Measurements from ENCODE around the gene RTEL1. TPM values are rescaled to one million over a fixed set of nuclear protein-coding genes. Genes with fewer than 3 reads are reported as not detected.

RTEL1 gene
- total and polyA plus RNA-seq, 9 of the 15 experiments (the other 6 are each of a cell fraction or from before 2014, with no cell fraction given): 0.36 to 61.0 (median 17.9) TPM

GRCh38 chr20:63739130-63740069, 81.3 kb downstream of the RTEL1 start, which contains the start of gene SLC2A4RG (continued):
- TF ChIP-seq JUN (IDR thresholded peaks at IDR 0.05; ENCODE audit: borderline replicate concordance, low read depth, low read length) (peak; percentile 6; the same call in 1 of the 2 replicates), JUN (CRISPR knock-in tag; IDR thresholded peaks at IDR 0.05; ENCODE audit: borderline replicate concordance) (no peak), HNRNPUL1 (IDR thresholded peaks at IDR 0.05; ENCODE audit: low read length) (no peak), ZNF696 (CRISPR knock-in tag; conservative IDR thresholded peaks at IDR 0.05) (no peak), EGR1 (conservative IDR thresholded peaks at IDR 0.05) (no peak), ZNF23 (CRISPR knock-in tag; IDR thresholded peaks at IDR 0.05) (no peak), TEAD2 (tag; IDR thresholded peaks at IDR 0.05) (no peak), BCL6 (CRISPR knock-in tag; IDR thresholded peaks at IDR 0.05) (no peak), MLLT1 (IDR thresholded peaks at IDR 0.05) (no peak), MAFF (IDR thresholded peaks at IDR 0.05; ENCODE audit: low read length) (no peak), EP400 (IDR thresholded peaks at IDR 0.05) (no peak), SMARCC2 (IDR thresholded peaks at IDR 0.05; ENCODE audit: low read depth) (no peak), TRIM24 (IDR thresholded peaks at IDR 0.05) (no peak), ZNF224 (CRISPR knock-in tag; IDR thresholded peaks at IDR 0.05) (no peak), POLR2A (conservative IDR thresholded peaks at IDR 0.05) (0 out of 2 replicates have a peak, but pooled peaks have one; percentile 40), RBM22 (IDR thresholded peaks at IDR 0.05; ENCODE audit: low read depth, low read length, poor library complexity, severe bottlenecking) (peak; percentile 27), ZC3H8 (IDR thresholded peaks at IDR 0.05) (no peak), PTTG1 (tag; IDR thresholded peaks at IDR 0.05; ENCODE audit: low read depth) (no peak), SRSF9 (IDR thresholded peaks at IDR 0.05; ENCODE audit: borderline replicate concordance, low read depth, low read length) (no peak), ZBED1 (IDR thresholded peaks at IDR 0.05) (no peak), ZNF311 (CRISPR knock-in tag; IDR thresholded peaks at IDR 0.05) (no peak), BHLHE40 (IDR thresholded peaks at IDR 0.05; ENCODE audit: low read length) (no peak), PHF21A (IDR thresholded peaks at IDR 0.05; ENCODE audit: borderline replicate concordance, low read depth) (no peak), ATF1 (CRISPR knock-in tag; IDR thresholded peaks at IDR 0.05) (no peak), ATF1 (tag; IDR thresholded peaks at IDR 0.05) (no peak), BRF2 (IDR thresholded peaks at IDR 0.05; ENCODE audit: borderline replicate concordance, insufficient read depth, insufficient read length) (no peak), CREB1 (IDR thresholded peaks at IDR 0.05) (peak; percentile 6; the same call in 1 of the 2 replicates), CREB1 (CRISPR knock-in tag; IDR thresholded peaks at IDR 0.05) (0 out of 2 replicates have a peak, but pooled peaks have one; percentile 41), HINFP (tag; conservative IDR thresholded peaks at IDR 0.05; ENCODE audit: low read depth) (no peak)
